Sigmoid colon (tissue), 4 donors: ENCODE data around the gene AP5B1.

ENCODE experiments used
- EP300 ChIP-seq, 4 donors: sonication (generic); formaldehyde crosslinking; IDR thresholded peaks; one replicate each; pipeline ENCODE4 v1.6.1; 2017; ENCODE audit warnings: antibody characterized with exemption in 4 of 4
- POLR2A ChIP-seq, 2 donors: fragments of 450-650 bp; IDR thresholded peaks; one replicate each; pipeline ENCODE4 v1.6.1; 2016; ENCODE audit warnings: antibody characterized with exemption in 2 of 2, mild to moderate bottlenecking in 2 of 2, moderate library complexity in 2 of 2
- POLR2AphosphoS5 ChIP-seq, 4 donors: sonication (generic); formaldehyde crosslinking; IDR thresholded peaks; one replicate each; pipeline ENCODE4 v1.6.1; 2017; ENCODE audit warnings: antibody characterized with exemption in 4 of 4
- TF ChIP-seq, protein P1 (sequence below), 4 experiments: fragments of 450-650 bp in 3 of 4; fragments of 200-600 bp in 1 of 4; IDR thresholded peaks; one replicate each; pipeline ENCODE4 v1.5.1; 2016 to 2019; ENCODE audit warnings: antibody characterized with exemption in 4 of 4, mild to moderate bottlenecking in 3 of 4, moderate library complexity in 2 of 4

DNA sequence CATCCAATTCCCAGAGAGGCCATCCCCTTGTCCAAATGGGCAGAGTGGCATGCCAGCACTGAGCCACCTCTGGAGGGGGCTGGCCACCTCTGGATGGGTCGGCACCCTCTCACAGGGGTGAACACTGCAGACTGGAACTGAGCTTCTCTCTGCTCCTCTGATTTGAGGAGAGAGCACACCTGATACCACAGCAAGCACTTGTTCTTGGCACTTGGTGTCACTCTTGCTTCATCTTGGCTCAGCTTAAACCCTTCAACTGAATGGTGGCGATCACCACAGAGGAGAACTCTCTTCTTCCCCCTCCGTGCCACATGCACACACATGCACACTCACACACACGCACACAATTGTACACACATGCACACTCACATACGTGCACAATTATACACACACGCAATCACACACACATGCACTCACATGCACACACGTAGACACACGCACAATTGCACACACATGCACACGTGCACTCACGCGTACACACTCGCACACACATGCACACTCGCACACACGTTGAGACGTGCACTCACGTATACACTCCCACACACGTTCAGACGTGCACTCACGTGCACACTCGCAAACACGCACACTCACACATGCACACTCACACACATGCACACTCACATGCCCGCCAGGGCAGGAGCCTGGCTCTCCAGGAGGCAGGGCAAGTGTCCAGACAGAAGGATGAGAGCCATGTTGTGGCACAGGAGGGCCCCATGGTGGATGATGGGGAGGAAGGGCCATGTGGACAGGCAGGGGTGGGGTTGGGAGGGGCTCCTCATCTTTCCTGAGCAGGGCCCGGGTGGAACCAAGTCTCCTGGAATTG is 29.5 kb upstream of the AP5B1 start:
- TF ChIP-seq, protein P1, sequence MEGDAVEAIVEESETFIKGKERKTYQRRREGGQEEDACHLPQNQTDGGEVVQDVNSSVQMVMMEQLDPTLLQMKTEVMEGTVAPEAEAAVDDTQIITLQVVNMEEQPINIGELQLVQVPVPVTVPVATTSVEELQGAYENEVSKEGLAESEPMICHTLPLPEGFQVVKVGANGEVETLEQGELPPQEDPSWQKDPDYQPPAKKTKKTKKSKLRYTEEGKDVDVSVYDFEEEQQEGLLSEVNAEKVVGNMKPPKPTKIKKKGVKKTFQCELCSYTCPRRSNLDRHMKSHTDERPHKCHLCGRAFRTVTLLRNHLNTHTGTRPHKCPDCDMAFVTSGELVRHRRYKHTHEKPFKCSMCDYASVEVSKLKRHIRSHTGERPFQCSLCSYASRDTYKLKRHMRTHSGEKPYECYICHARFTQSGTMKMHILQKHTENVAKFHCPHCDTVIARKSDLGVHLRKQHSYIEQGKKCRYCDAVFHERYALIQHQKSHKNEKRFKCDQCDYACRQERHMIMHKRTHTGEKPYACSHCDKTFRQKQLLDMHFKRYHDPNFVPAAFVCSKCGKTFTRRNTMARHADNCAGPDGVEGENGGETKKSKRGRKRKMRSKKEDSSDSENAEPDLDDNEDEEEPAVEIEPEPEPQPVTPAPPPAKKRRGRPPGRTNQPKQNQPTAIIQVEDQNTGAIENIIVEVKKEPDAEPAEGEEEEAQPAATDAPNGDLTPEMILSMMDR (IDR thresholded peaks at IDR 0.05), result no peak
- TF ChIP-seq POLR2A (IDR thresholded peaks at IDR 0.05), result no peak
- no peak for TF ChIP-seq POLR2AphosphoS5 (IDR thresholded peaks at IDR 0.05)
- no peak for TF ChIP-seq EP300 (IDR thresholded peaks at IDR 0.05)
